Endothelial cell of umbilical vein (primary cell): ENCODE results near the gene RAD51C. TPM values are rescaled to one million over a fixed set of nuclear protein-coding genes. Genes with fewer than 3 reads are reported as not detected.

Experiments used
- BruUV-seq: library from RNA; stranded (reverse); fragments of 400-500 nt; replicated peaks from 2 replicates; lab custom pipeline; 2021; lab: Mats Ljungman, UMichigan
- CTCF ChIA-PET: fragments of 300-600, 350-600 bp; sonication (Branson Sonifier 250); formaldehyde crosslinking; loops from one replicate; lab custom pipeline; 2021; ENCODE audit warnings: antibody characterized with exemption, inconsistent platforms; lab: Charles Lee
- POLR2A ChIA-PET: fragments of 300-600, 350-600 bp; sonication (Branson Sonifier 250); formaldehyde crosslinking; loops from one replicate; lab custom pipeline; 2021; ENCODE audit warnings: antibody characterized with exemption, inconsistent platforms; lab: Charles Lee
- DNase-seq: peaks from one replicate; pipeline ENCODE4 v3.0.0-alpha.2; 2011; ENCODE audit warnings: low read depth, low spot score
- FAIRE-seq: peaks from 2 replicates; lab custom pipeline; 2011; peaks lifted over from hg19 to GRCh38; lab: Jason Lieb, UNC
- H2AFZ ChIP-seq: 2 replicates; pipeline ENCODE4 v1.6.0; 2012; ENCODE audit warnings: low read depth, low read length, control low read depth, inconsistent platforms
- H3K27ac ChIP-seq: 2 replicates; pipeline ENCODE4 v1.5.1; 2011; ENCODE audit warnings: low read depth, mild to moderate bottlenecking, control low read depth, low read length, moderate library complexity; ENCODE audit not compliant: insufficient read depth
- H3K27me3 ChIP-seq, 2 experiments: 2 replicates each; pipeline versions ENCODE4 v1.6.0 to v1.6.1; 2011; ENCODE audit warnings: low read length in 2 of 2, mixed read lengths in 1 of 2; ENCODE audit not compliant: control insufficient read depth in 2 of 2, insufficient read depth in 2 of 2
- H3K36me3 ChIP-seq, 2 experiments: 2 replicates in 1 of 2; 3 replicates in 1 of 2; pipeline ENCODE4 v1.5.1; 2011; ENCODE audit warnings: low read length in 2 of 2, mild to moderate bottlenecking in 1 of 2, moderate library complexity in 1 of 2; ENCODE audit not compliant: control insufficient read depth in 2 of 2, insufficient read depth in 2 of 2; ENCODE audit errors: extremely low read depth in 1 of 2
- H3K4me1 ChIP-seq: 3 replicates; pipeline ENCODE4 v1.5.1; 2011; ENCODE audit warnings: mild to moderate bottlenecking, low read length; ENCODE audit not compliant: control insufficient read depth, insufficient read depth; ENCODE audit errors: extremely low read depth
- H3K4me2 ChIP-seq: 2 replicates; pipeline ENCODE4 v1.6.1; 2011; ENCODE audit warnings: low read length, control low read depth, mixed read lengths; ENCODE audit not compliant: insufficient read depth
- H3K4me3 ChIP-seq, 3 experiments: fragments of 200-600 bp in 1 of 3; sonication (generic), shearing (Covaris generic) in 1 of 3; replicated peaks in 1 of 3; 2 replicates each; pipeline ENCODE4 v1.5.1; 2011 to 2016; ENCODE audit warnings: control low read depth in 3 of 3, low read length in 3 of 3, mild to moderate bottlenecking in 2 of 3, inconsistent platforms in 1 of 3, low read depth in 1 of 3, moderate library complexity in 1 of 3; ENCODE audit not compliant: insufficient read depth in 1 of 3
- H3K79me2 ChIP-seq: 2 replicates; pipeline ENCODE4 v1.6.0; 2012; ENCODE audit warnings: low read length, inconsistent platforms; ENCODE audit not compliant: control insufficient read depth, insufficient read depth
- H3K9ac ChIP-seq: replicated peaks from 2 replicates; pipeline ENCODE3; 2011; ENCODE audit warnings: low read length, control low read depth; ENCODE audit not compliant: insufficient read depth; ENCODE audit errors: extremely low read depth
- H3K9me1 ChIP-seq: replicated peaks from 3 replicates; pipeline ENCODE4 v1.6.0; 2011; ENCODE audit warnings: mild to moderate bottlenecking, low read length; ENCODE audit not compliant: control insufficient read depth, insufficient read depth; ENCODE audit errors: extremely low read depth
- H3K9me3 ChIP-seq: replicated peaks from 2 replicates; pipeline ENCODE4 v1.5.1; 2012; ENCODE audit warnings: low read length, inconsistent platforms; ENCODE audit not compliant: control insufficient read depth, insufficient read depth
- H4K20me1 ChIP-seq: replicated peaks from 2 replicates; pipeline ENCODE3; 2011; ENCODE audit warnings: mild to moderate bottlenecking, low read length; ENCODE audit not compliant: control insufficient read depth, insufficient read depth; ENCODE audit errors: extremely low read depth
- EZH2 ChIP-seq: IDR thresholded peaks from 2 replicates; pipeline ENCODE4 v1.6.1; 2012; ENCODE audit warnings: borderline replicate concordance, low read depth, mild to moderate bottlenecking, moderate library complexity, low read length, inconsistent platforms; ENCODE audit not compliant: severe bottlenecking
- FOS ChIP-seq: IDR thresholded peaks from 2 replicates; pipeline ENCODE4 v1.6.1; 2011; ENCODE audit warnings: mild to moderate bottlenecking, low read length, moderate library complexity, borderline replicate concordance; ENCODE audit not compliant: insufficient read depth
- GATA2 ChIP-seq: IDR thresholded peaks from 2 replicates; pipeline ENCODE4 v1.7.0; 2011; ENCODE audit warnings: low read depth, mild to moderate bottlenecking, moderate library complexity, mixed read lengths, low read length; ENCODE audit not compliant: insufficient read length, insufficient read depth
- JUN ChIP-seq: IDR thresholded peaks from 2 replicates; pipeline ENCODE4 v1.6.1; 2011; ENCODE audit warnings: borderline replicate concordance, low read depth; ENCODE audit not compliant: insufficient read length, insufficient read depth
- MYC ChIP-seq: IDR thresholded peaks from one replicate; pipeline ENCODE4 v1.6.1; 2011; ENCODE audit warnings: mild to moderate bottlenecking, low read depth, low read length
- POLR2A ChIP-seq: IDR thresholded peaks from 2 replicates; pipeline ENCODE4 v1.6.1; 2012; ENCODE audit warnings: low read depth, mild to moderate bottlenecking, control low read depth, low read length
- POLR2AphosphoS5 ChIP-seq: IDR thresholded peaks from 2 replicates; pipeline ENCODE4 v1.6.1; 2012; ENCODE audit warnings: low read depth, mild to moderate bottlenecking, control low read depth, low read length, moderate library complexity; ENCODE audit not compliant: insufficient read depth
- dilution Hi-C: fragments of 300-500 bp; cut with MboI; formaldehyde crosslinking; loops from one replicate; pipeline ENCODE4 v1.15.0; 2019; ENCODE audit warnings: low sequenced_read_pairs; ENCODE audit not compliant: extremely low pct_ligation_motif_present
- intact Hi-C: fragments of 100-400 bp; cut with micrococcal nuclease; formaldehyde crosslinking; loops from one replicate; pipeline ENCODE4 v1.10.0; 2022
- polyA plus RNA-seq, 4 experiments: library from polyadenylated mRNA; depleted of rRNA in 3 of 4; stranded (reverse) in 3 of 4; unstranded in 1 of 4; fragments of >200 nt; gene quantifications; 2 replicates each; pipeline versions ENCODE4 v1.2.1 to v1.2.3, GENCODE V29; 2011 to 2012; ENCODE audit warnings: missing spikeins in 1 of 4
- total RNA-seq: library from RNA; stranded (reverse); gene quantifications from 2 replicates; pipeline ENCODE4 v1.2.3, GENCODE V29; 2021
- TF ChIP-seq, protein P1 (sequence below): IDR thresholded peaks from 2 replicates; pipeline ENCODE4 v1.6.1; 2011; ENCODE audit not compliant: insufficient read depth, insufficient read length
- TF ChIP-seq, protein P2 (sequence below), 2 donors: IDR thresholded peaks; 1 replicate in 1 of 2; 2 replicates in 1 of 2; pipeline ENCODE4 v1.5.1; 2011; ENCODE audit warnings: low read length in 2 of 2, mild to moderate bottlenecking in 2 of 2, moderate library complexity in 2 of 2, control low read depth in 1 of 2, inconsistent platforms in 1 of 2, low read depth in 1 of 2; ENCODE audit not compliant: insufficient read depth in 1 of 2; ENCODE audit errors: extremely low read depth in 1 of 2

RAD51C gene
- total and polyA plus RNA-seq, 2 donors (not counting 3 experiments of a cell fraction or from before 2014, with no cell fraction given), result 24.8 to 38.9 TPM

DNA sequence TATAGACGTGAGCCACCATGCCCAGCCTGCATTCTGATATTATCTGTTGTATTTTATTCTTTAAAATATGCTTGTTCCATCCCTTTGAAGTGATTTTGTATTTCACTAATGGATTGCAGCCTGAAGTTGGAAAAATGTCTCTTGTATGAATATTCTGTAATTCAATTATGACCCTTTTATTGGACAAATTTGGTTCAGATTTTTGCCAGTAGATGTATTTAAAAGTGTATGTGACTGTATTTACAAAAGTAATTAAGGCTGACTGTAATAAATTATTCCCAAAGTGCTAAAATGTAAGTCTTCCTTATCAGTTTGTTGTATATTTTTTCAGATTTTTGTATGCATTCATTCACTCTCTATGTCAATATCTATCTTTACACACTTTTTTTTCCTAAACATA lies 87.0 kb downstream of the RAD51C start:
- BruUV-seq, result no TSS peak
- Histone ChIP-seq H3K27ac (no peak overlapping the region), H3K4me2 (no peak overlapping the region), H3K9me1 (no peaks in the 10 kb centered on the region), H3K27me3 (no peaks in the 10 kb centered on the region), H3K4me3 (no peak overlapping the region), H3K4me1 (no peaks in the 10 kb centered on the region), H3K79me2 (no peaks in the 10 kb centered on the region), H4K20me1 (no peaks in the 10 kb centered on the region), H3K9me3 (no peaks in the 10 kb centered on the region), H3K9ac (no peak overlapping the region), H3K36me3 (no peaks in the 10 kb centered on the region), H2AFZ (no peak overlapping the region)
- ChIA-PET POLR2A (no interaction called here), CTCF (interaction anchor here (0.6 kb wide), 1 partner anchor 300 kb away, joined by 3 read pairs; no protein-coding TSS in a partner anchor)
- no peak for DNase-seq
- dilution Hi-C loops (no loop called here), intact Hi-C loops (no loop called here)
- TF ChIP-seq POLR2A (no peak), JUN (no peak), GATA2 (no peak), MYC (no peak), EZH2 (no peak), POLR2AphosphoS5 (no peak), FOS (no peak)
- TF ChIP-seq, protein P1, sequence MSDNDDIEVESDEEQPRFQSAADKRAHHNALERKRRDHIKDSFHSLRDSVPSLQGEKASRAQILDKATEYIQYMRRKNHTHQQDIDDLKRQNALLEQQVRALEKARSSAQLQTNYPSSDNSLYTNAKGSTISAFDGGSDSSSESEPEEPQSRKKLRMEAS, result no peak
- TF ChIP-seq, protein P2, sequence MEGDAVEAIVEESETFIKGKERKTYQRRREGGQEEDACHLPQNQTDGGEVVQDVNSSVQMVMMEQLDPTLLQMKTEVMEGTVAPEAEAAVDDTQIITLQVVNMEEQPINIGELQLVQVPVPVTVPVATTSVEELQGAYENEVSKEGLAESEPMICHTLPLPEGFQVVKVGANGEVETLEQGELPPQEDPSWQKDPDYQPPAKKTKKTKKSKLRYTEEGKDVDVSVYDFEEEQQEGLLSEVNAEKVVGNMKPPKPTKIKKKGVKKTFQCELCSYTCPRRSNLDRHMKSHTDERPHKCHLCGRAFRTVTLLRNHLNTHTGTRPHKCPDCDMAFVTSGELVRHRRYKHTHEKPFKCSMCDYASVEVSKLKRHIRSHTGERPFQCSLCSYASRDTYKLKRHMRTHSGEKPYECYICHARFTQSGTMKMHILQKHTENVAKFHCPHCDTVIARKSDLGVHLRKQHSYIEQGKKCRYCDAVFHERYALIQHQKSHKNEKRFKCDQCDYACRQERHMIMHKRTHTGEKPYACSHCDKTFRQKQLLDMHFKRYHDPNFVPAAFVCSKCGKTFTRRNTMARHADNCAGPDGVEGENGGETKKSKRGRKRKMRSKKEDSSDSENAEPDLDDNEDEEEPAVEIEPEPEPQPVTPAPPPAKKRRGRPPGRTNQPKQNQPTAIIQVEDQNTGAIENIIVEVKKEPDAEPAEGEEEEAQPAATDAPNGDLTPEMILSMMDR (IDR thresholded peaks at IDR 0.05; ENCODE audit: extremely low read depth in 1 of 2, insufficient read depth in 1 of 2, low read depth in 1 of 2, low read length in 2 of 2), result no peak
- FAIRE-seq, result no peak
